Thymus (tissue), 11 donors: ENCODE data around the gene KLK10. TPM values are rescaled to one million over a fixed set of nuclear protein-coding genes. Genes with fewer than 3 reads are reported as not detected.

Experiments used
- DNase-seq, 9 donors: peaks; one replicate each; pipeline ENCODE4 v3.0.0-alpha.2; 2013; ENCODE audit warnings: low spot score in 9 of 9, low read depth in 6 of 9, missing footprints in 1 of 9
- H3K27ac ChIP-seq, 2 donors: one replicate each; pipeline ENCODE4 v1.5.1; 2013; ENCODE audit warnings: control low read depth in 1 of 2, low read depth in 1 of 2, low read length in 1 of 2, mild to moderate bottlenecking in 1 of 2, moderate library complexity in 1 of 2
- H3K27me3 ChIP-seq, 2 donors: one replicate each; pipeline ENCODE4 v1.5.1; 2013; ENCODE audit warnings: low read length in 1 of 2; ENCODE audit not compliant: control insufficient read depth in 2 of 2, insufficient read depth in 1 of 2
- H3K36me3 ChIP-seq, 2 donors: one replicate each; pipeline ENCODE4 v1.5.1; 2013; ENCODE audit warnings: low read length in 1 of 2, mild to moderate bottlenecking in 1 of 2, moderate library complexity in 1 of 2; ENCODE audit not compliant: control insufficient read depth in 2 of 2, insufficient read depth in 2 of 2
- H3K4me1 ChIP-seq, 2 donors: one replicate each; pipeline ENCODE4 v1.5.1; 2013; ENCODE audit warnings: low read length in 2 of 2; ENCODE audit not compliant: control insufficient read depth in 2 of 2, insufficient read depth in 2 of 2
- H3K4me3 ChIP-seq, 2 donors: one replicate each; pipeline ENCODE4 v1.5.1; 2013; ENCODE audit warnings: low read length in 2 of 2, control low read depth in 1 of 2, mild to moderate bottlenecking in 1 of 2
- H3K9me3 ChIP-seq, 2 donors: one replicate each; pipeline ENCODE4 v1.5.1; 2013; ENCODE audit warnings: low read length in 1 of 2, mild to moderate bottlenecking in 1 of 2; ENCODE audit not compliant: control insufficient read depth in 2 of 2, insufficient read depth in 1 of 2
- WGBS: extraction: QIAGEN DNeasy Blood & Tissue Kit; methylation state at CpG from one replicate; pipeline ENCODE4 v1.1.7; 2013; 5-methylcytosine and 5-hydroxymethylcytosine counted together
- polyA plus RNA-seq: library from polyadenylated mRNA; stranded (reverse); fragments of 200-250 nt; gene quantifications from one replicate; pipeline ENCODE4 v1.2.3, GENCODE V29; 2013
- total RNA-seq: library from RNA; stranded (reverse); fragments of 120-200 nt; gene quantifications from one replicate; pipeline ENCODE4 v1.2.4, GENCODE V29; 2013
- donor health status: healthy.

KLK10 gene
- total and polyA plus RNA-seq, 2 donors: 0.42 to 7.2 TPM

- DNase-seq: no peak
- Histone ChIP-seq H3K4me3 (no peak overlapping the region), H3K9me3 (no peaks in the 10 kb centered on the region), H3K36me3 (no peaks in the 10 kb centered on the region), H3K27me3 (no peaks in the 10 kb centered on the region), H3K4me1 (no peaks in the 10 kb centered on the region), H3K27ac (no peak overlapping the region)
These were observed 36.4 kb upstream of the KLK10 start for GRCh38 chr19:51055866-51056265.

GRCh38 chr19:51047031-51047335, 27.5 kb upstream of the KLK10 start:
- DNase-seq: no peak
- peaks cover 0 to 5% of the 10 kb centered on the region in 2 donors for H3K27me3 ChIP-seq
- no peaks in the 10 kb centered on the region for H3K9me3 ChIP-seq
- H3K36me3 ChIP-seq: no peaks in the 10 kb centered on the region
- H3K4me1 ChIP-seq: no peaks in the 10 kb centered on the region
- H3K27ac ChIP-seq: no peak overlapping the region
- no peak overlapping the region for H3K4me3 ChIP-seq
- 11% methylated on average over 4 of the region's 4 CpGs for WGBS

GRCh38 chr19:51044327-51044726, 24.8 kb upstream of the KLK10 start:
- 91% methylated on average over 11 of the region's 11 CpGs for WGBS
- DNase-seq: no peak
- H3K27me3 ChIP-seq: peaks cover 0 to 5% of the 10 kb centered on the region in 2 donors

DNA sequence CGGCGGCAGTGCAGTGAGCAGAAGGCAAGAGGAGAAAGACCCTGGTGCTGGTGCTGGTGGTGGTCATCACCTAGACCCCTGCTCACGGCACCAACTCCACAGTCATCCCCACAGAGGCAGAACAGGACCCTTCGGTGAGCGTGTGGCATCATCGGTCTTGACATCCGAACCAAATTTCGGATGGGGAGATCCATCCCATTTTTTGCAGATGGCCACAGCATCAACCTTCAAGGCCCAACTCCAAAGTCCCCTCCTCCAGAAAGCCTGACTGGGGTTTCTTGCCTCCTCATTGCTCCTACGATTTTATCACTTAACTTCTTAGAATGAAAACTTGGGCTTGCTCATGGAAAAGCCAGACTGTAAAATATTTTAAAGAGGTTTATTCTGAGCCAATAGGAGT, 24.0 kb upstream of the KLK10 start:
- H3K36me3 ChIP-seq: no peaks in the 10 kb centered on the region
- no peak for DNase-seq
- H3K9me3 ChIP-seq: no peaks in the 10 kb centered on the region
- H3K4me1 ChIP-seq: no peaks in the 10 kb centered on the region
- H3K4me3 ChIP-seq: no peak overlapping the region
- H3K27ac ChIP-seq: no peak overlapping the region
- 85% methylated on average over 9 of the region's 9 CpGs for WGBS
- peaks cover 0 to 5% of the 10 kb centered on the region in 2 donors for H3K27me3 ChIP-seq

More at GRCh38 chr19:51044327-51044726, 24.8 kb upstream of the KLK10 start:
- no peaks in the 10 kb centered on the region for H3K4me1 ChIP-seq
- no peak overlapping the region for H3K4me3 ChIP-seq
- no peaks in the 10 kb centered on the region for H3K9me3 ChIP-seq
- no peaks in the 10 kb centered on the region for H3K36me3 ChIP-seq
- H3K27ac ChIP-seq: no peak overlapping the region

DNA sequence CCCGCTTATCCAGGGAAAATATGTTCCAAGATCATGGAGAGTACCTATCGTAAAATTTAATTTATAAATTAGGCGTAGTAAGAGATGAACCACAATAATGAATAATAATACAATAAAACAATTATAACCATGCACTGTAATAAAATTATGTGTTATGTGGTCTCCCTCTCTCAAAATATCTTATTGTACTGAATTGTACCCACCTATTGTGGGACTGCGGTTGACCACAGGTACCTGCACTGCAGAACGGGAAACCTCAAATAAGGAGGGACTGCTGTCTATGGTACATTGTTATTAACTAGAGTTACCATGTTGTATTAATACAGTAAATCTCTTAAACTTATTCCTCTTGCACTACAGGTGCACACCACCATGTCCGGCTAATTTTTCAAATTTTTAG, 20.6 kb upstream of the KLK10 start:
- Histone ChIP-seq H3K36me3 (no peaks in the 10 kb centered on the region), H3K4me3 (no peak overlapping the region), H3K9me3 (no peaks in the 10 kb centered on the region), H3K27ac (no peak overlapping the region), H3K4me1 (no peaks in the 10 kb centered on the region), H3K27me3 (no peaks in the 10 kb centered on the region)
- WGBS: 95% methylated on average over 6 of the region's 6 CpGs
- DNase-seq: no peak

DNA sequence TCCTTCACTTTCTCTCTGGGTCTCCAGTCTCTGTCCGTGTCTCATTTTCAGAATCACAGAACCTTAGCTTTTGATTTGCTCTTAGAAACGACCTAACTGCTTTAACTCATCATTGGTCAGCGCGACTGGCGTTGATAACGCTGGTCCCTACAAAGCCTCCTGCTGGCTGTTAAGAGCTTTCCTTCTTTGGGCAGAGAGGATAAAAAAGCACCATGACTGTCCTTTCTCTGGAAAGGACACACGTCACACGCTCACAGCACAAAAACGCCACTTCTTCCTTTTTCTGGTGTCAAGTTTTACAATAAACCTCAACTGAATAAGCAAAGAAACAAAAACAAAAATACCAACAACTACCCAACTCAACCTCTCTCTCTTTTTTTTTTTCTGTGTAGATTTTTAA, 17.0 kb upstream of the KLK10 start:
- Histone ChIP-seq H3K9me3 (no peaks in the 10 kb centered on the region), H3K36me3 (no peaks in the 10 kb centered on the region), H3K27me3 (no peaks in the 10 kb centered on the region), H3K27ac (no peak overlapping the region), H3K4me3 (no peak overlapping the region), H3K4me1 (no peaks in the 10 kb centered on the region)
- 63% methylated on average over 9 of the region's 9 CpGs for WGBS
- no peak for DNase-seq

- no peak within 1 kb of the TSS for H3K4me3 ChIP-seq
- no peaks in the 10 kb centered on the region for H3K27me3 ChIP-seq
- WGBS: 55% methylated on average over 11 of the region's 11 CpGs
- no peak for DNase-seq
- H3K4me1 ChIP-seq: no peaks in the 10 kb centered on the region
- no peaks in the 10 kb centered on the region for H3K9me3 ChIP-seq
- H3K36me3 ChIP-seq: no peaks in the 10 kb centered on the region
- H3K27ac ChIP-seq: no peak within 1 kb of the TSS
These were observed 15.2 kb upstream of the KLK10 start, which contains the start of gene KLK12 for GRCh38 chr19:51034704-51035103. Gene KLK12, minus strand, starts transcription at chr19:51035002. Its CDS starts 381 bp downstream, at chr19:51034621.

DNA sequence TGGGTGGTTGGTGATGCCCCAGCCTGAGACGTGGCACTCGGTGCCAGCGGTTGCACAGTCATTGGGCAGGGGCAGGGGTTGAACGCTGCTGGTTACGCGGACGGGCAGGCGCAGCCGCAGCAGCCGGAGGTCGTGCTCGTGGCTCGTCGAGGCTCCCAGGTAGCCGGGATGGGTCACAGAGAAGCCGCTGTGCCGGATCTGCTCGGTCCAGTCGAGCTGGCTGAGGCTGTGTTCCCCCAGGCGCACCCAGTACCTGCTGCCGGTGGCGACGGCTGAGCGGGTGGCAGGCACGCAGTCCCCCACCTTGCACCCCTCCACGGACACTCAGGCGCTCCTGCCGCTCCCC, 12.3 kb upstream of the KLK10 start:
- no peak for DNase-seq
- Histone ChIP-seq H3K9me3 (no peaks in the 10 kb centered on the region), H3K27me3 (peaks cover 0 to 7% of the 10 kb centered on the region in 2 donors), H3K4me1 (no peaks in the 10 kb centered on the region), H3K4me3 (no peak overlapping the region), H3K27ac (no peak overlapping the region), H3K36me3 (no peaks in the 10 kb centered on the region)
- 93% methylated on average over 28 of the region's 28 CpGs for WGBS

DNA sequence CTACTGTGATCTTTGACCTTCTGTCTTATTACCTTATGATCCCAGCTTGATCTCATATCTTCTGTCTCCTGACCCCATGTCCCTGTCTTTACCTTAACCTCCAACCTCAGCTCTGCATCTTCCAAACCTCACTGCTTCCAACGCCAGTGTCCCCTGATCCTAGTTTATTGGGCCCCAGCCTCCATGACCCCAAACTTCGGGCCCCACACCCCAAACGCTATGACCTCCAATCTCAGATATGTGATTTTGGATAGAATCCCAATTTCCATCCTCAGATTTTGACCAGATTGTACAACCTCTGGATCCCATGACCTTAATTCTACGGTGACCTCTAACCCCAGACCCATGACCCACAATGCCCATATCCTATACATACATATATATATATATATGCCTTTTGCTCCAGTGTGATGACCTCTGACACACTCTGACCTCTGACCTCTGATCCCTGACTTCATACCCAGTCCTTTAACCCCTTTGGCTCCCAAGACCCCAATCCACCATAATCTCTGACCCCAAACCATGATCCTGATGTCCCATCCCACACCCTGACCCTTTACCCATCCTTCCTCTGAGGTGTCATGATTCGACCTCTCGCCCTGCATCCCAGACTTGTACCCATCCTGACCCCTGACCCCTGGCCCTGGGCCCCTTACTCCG, 11.8 kb upstream of the KLK10 start:
- Histone ChIP-seq H3K27ac (no peak overlapping the region), H3K36me3 (no peaks in the 10 kb centered on the region), H3K27me3 (peaks cover 0 to 7% of the 10 kb centered on the region in 2 donors), H3K4me3 (no peak overlapping the region), H3K4me1 (no peaks in the 10 kb centered on the region), H3K9me3 (no peaks in the 10 kb centered on the region)
- DNase-seq: no peak
- WGBS: 94% methylated on average over 7 of the region's 7 CpGs

GRCh38 chr19:51030631-51031030, 11.1 kb upstream of the KLK10 start:
- no peaks in the 10 kb centered on the region for H3K36me3 ChIP-seq
- no peak overlapping the region for H3K27ac ChIP-seq
- DNase-seq: no peak
- WGBS: 73% methylated on average over 13 of the region's 13 CpGs
- peaks cover 0 to 9% of the 10 kb centered on the region in 2 donors for H3K27me3 ChIP-seq
- no peaks in the 10 kb centered on the region for H3K4me1 ChIP-seq
- no peaks in the 10 kb centered on the region for H3K9me3 ChIP-seq
- no peak overlapping the region for H3K4me3 ChIP-seq
